ENCODE results near the gene B3GALT4. TPM values are rescaled to one million over a fixed set of nuclear protein-coding genes. Genes with fewer than 3 reads are reported as not detected.

The B3GALT4 gene
- total and polyA plus RNA-seq, 2 of the 13 experiments (the other 11 are each of a cell fraction or from before 2014, with no cell fraction given): 0.04 to 0.27 TPM

DNA sequence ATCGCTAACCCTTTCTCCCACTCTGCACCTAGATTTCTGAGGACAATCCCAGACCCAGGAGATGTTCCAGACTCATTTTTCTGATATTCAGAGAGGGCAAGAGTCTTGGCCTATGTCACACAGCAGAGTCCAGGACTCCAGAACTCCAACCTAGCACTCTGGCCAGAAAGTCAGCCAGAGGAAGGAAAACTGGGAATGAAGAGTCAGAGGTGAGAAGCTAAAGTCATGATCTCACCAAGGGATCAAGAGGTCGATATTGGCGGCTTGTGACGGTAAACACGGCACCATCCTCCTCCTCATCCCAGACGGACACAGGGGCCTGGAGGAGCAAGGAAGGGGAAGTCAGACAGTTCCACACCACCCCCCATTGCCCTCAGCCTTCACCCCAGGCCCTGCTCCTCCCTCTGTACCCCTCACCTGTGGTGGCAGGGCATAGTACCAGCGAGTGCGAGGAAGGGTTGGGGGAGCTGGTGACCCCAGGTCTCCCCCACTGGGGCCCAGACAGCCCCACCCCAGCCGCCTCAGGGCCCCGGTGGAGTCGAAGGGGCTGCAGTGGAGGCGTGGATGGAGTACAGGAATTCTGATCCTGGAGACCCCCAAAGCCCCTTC is 20.0 kb downstream of the B3GALT4 start (continued):
- TF ChIP-seq REL (CRISPR knock-in tag; conservative IDR thresholded peaks at IDR 0.05) (0 out of 2 replicates have a peak, but pooled peaks have one; percentile 57), NR2F1 (CRISPR knock-in tag; IDR thresholded peaks at IDR 0.05) (peak in 1 of 2 experiments; percentile 54; a peak in 1 of 4 replicates), ATF7 (IDR thresholded peaks at IDR 0.05) (no peak), ATF7 (CRISPR knock-in tag; IDR thresholded peaks at IDR 0.05) (peak; percentile 48; the same call in 1 of the 2 replicates), MTA1 (CRISPR knock-in tag; IDR thresholded peaks at IDR 0.05; ENCODE audit: borderline replicate concordance) (0 out of 2 replicates have a peak, but pooled peaks have one; percentile 11), ZFP36L2 (CRISPR knock-in tag; IDR thresholded peaks at IDR 0.05) (no peak), ZFP36 (IDR thresholded peaks at IDR 0.05; ENCODE audit: borderline replicate concordance, low read depth, low read length, partially characterized antibody) (peak; percentile 60), TCF12 (IDR thresholded peaks at IDR 0.05) (no peak), TCF12 (CRISPR knock-in tag; IDR thresholded peaks at IDR 0.05) (no peak), ZSCAN20 (CRISPR knock-in tag; IDR thresholded peaks at IDR 0.05; ENCODE audit: borderline replicate concordance) (no peak), ZNF749 (CRISPR knock-in tag; IDR thresholded peaks at IDR 0.05; ENCODE audit: borderline replicate concordance) (no peak), ZBTB38 (CRISPR knock-in tag; IDR thresholded peaks at IDR 0.05) (peak; percentile 74), ASH2L (IDR thresholded peaks at IDR 0.05; ENCODE audit: insufficient read length, low read depth, low read length) (peak; percentile 15), ZNF879 (CRISPR knock-in tag; IDR thresholded peaks at IDR 0.05) (no peak), RXRA (CRISPR knock-in tag; IDR thresholded peaks at IDR 0.05) (0 out of 2 replicates have a peak, but pooled peaks have one; percentile 16), DNMT1 (CRISPR knock-in tag; IDR thresholded peaks at IDR 0.05) (no peak), HIVEP1 (CRISPR knock-in tag; IDR thresholded peaks at IDR 0.05) (peak; percentile 58; the same call in 1 of the 2 replicates), FOXJ3 (CRISPR knock-in tag; IDR thresholded peaks at IDR 0.05; ENCODE audit: borderline replicate concordance) (no peak), NONO (IDR thresholded peaks at IDR 0.05) (no peak), NONO (CRISPR knock-in tag; conservative IDR thresholded peaks at IDR 0.05) (0 out of 2 replicates have a peak, but pooled peaks have one; percentile 39)
- TF ChIP-seq, protein P1, sequence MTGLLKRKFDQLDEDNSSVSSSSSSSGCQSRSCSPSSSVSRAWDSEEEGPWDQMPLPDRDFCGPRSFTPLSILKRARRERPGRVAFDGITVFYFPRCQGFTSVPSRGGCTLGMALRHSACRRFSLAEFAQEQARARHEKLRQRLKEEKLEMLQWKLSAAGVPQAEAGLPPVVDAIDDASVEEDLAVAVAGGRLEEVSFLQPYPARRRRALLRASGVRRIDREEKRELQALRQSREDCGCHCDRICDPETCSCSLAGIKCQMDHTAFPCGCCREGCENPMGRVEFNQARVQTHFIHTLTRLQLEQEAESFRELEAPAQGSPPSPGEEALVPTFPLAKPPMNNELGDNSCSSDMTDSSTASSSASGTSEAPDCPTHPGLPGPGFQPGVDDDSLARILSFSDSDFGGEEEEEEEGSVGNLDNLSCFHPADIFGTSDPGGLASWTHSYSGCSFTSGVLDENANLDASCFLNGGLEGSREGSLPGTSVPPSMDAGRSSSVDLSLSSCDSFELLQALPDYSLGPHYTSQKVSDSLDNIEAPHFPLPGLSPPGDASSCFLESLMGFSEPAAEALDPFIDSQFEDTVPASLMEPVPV (CRISPR knock-in tag; IDR thresholded peaks at IDR 0.05): peak; percentile 57; the same call in 1 of the 2 replicates
- TF ChIP-seq, protein P2, sequence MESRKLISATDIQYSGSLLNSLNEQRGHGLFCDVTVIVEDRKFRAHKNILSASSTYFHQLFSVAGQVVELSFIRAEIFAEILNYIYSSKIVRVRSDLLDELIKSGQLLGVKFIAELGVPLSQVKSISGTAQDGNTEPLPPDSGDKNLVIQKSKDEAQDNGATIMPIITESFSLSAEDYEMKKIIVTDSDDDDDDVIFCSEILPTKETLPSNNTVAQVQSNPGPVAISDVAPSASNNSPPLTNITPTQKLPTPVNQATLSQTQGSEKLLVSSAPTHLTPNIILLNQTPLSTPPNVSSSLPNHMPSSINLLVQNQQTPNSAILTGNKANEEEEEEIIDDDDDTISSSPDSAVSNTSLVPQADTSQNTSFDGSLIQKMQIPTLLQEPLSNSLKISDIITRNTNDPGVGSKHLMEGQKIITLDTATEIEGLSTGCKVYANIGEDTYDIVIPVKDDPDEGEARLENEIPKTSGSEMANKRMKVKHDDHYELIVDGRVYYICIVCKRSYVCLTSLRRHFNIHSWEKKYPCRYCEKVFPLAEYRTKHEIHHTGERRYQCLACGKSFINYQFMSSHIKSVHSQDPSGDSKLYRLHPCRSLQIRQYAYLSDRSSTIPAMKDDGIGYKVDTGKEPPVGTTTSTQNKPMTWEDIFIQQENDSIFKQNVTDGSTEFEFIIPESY (CRISPR knock-in tag; IDR thresholded peaks at IDR 0.05): peak; percentile 95
- TF ChIP-seq, protein P3, sequence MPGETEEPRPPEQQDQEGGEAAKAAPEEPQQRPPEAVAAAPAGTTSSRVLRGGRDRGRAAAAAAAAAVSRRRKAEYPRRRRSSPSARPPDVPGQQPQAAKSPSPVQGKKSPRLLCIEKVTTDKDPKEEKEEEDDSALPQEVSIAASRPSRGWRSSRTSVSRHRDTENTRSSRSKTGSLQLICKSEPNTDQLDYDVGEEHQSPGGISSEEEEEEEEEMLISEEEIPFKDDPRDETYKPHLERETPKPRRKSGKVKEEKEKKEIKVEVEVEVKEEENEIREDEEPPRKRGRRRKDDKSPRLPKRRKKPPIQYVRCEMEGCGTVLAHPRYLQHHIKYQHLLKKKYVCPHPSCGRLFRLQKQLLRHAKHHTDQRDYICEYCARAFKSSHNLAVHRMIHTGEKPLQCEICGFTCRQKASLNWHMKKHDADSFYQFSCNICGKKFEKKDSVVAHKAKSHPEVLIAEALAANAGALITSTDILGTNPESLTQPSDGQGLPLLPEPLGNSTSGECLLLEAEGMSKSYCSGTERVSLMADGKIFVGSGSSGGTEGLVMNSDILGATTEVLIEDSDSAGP (CRISPR knock-in tag; IDR thresholded peaks at IDR 0.05; ENCODE audit: borderline replicate concordance): peak; percentile 54; the same call in 1 of the 2 replicates
- TF ChIP-seq, protein P4, sequence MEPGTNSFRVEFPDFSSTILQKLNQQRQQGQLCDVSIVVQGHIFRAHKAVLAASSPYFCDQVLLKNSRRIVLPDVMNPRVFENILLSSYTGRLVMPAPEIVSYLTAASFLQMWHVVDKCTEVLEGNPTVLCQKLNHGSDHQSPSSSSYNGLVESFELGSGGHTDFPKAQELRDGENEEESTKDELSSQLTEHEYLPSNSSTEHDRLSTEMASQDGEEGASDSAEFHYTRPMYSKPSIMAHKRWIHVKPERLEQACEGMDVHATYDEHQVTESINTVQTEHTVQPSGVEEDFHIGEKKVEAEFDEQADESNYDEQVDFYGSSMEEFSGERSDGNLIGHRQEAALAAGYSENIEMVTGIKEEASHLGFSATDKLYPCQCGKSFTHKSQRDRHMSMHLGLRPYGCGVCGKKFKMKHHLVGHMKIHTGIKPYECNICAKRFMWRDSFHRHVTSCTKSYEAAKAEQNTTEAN (CRISPR knock-in tag; conservative IDR thresholded peaks at IDR 0.05): no peak
